ENCODE measurements around the gene ITGBL1. TPM values are rescaled to one million over a fixed set of nuclear protein-coding genes. Genes with fewer than 3 reads are reported as not detected.
"Not testable (repeated sequence)": the region's sequence is repeated elsewhere in the genome, so short reads cannot be mapped to it uniquely, and the experiment has no call there.

Gene ITGBL1
- polyA plus RNA-seq, 1 donor, result 1.1 TPM

GRCh38 chr13:101512650-101513049, 60.2 kb downstream of the ITGBL1 start:
- DNase-seq (ENCODE audit: low read depth), result no peak

GRCh38 chr13:101514100-101514499, 61.6 kb downstream of the ITGBL1 start:
- DNase-seq (ENCODE audit: low read depth), result no peak

- DNase-seq (ENCODE audit: low read depth), result no peak
Measured at GRCh38 chr13:101514695-101515275, 62.3 kb downstream of the ITGBL1 start.

- DNase-seq (ENCODE audit: low read depth), result no peak
Measured at GRCh38 chr13:101515504-101515903, 63.0 kb downstream of the ITGBL1 start.

- DNase-seq (ENCODE audit: low read depth), result no peak
Measured at GRCh38 chr13:101516262-101516661, 63.8 kb downstream of the ITGBL1 start.

GRCh38 chr13:101520672-101521071, 68.2 kb downstream of the ITGBL1 start:
- DNase-seq (ENCODE audit: low read depth), result no peak

GRCh38 chr13:101521371-101521770, 68.9 kb downstream of the ITGBL1 start:
- no peak for DNase-seq (ENCODE audit: low read depth)

- no peak for DNase-seq (ENCODE audit: low read depth)
Measured at GRCh38 chr13:101522607-101523006, 70.1 kb downstream of the ITGBL1 start.

- DNase-seq (ENCODE audit: low read depth), result no peak
Measured at GRCh38 chr13:101523154-101524131, 71.0 kb downstream of the ITGBL1 start.

- no peak for DNase-seq (ENCODE audit: low read depth)
Measured at GRCh38 chr13:101527130-101527529, 74.7 kb downstream of the ITGBL1 start.

GRCh38 chr13:101529422-101529821, 76.9 kb downstream of the ITGBL1 start:
- DNase-seq (ENCODE audit: low read depth), result no peak

GRCh38 chr13:101530293-101530692, 77.8 kb downstream of the ITGBL1 start:
- DNase-seq (ENCODE audit: low read depth), result no peak

- DNase-seq (ENCODE audit: low read depth), result no peak
Measured at GRCh38 chr13:101535192-101535746, 82.8 kb downstream of the ITGBL1 start.

GRCh38 chr13:101536079-101536478, 83.6 kb downstream of the ITGBL1 start:
- no peak for DNase-seq (ENCODE audit: low read depth)

- DNase-seq (ENCODE audit: low read depth), result not testable (repeated sequence)
Measured at GRCh38 chr13:101544544-101544943, 92.1 kb downstream of the ITGBL1 start.

GRCh38 chr13:101544979-101545378, 92.5 kb downstream of the ITGBL1 start:
- DNase-seq (ENCODE audit: low read depth), result no peak

GRCh38 chr13:101545521-101545920, 93.0 kb downstream of the ITGBL1 start:
- no peak for DNase-seq (ENCODE audit: low read depth)

- DNase-seq (ENCODE audit: low read depth), result no peak
Measured at GRCh38 chr13:101552286-101552685, 99.8 kb downstream of the ITGBL1 start.

GRCh38 chr13:101552786-101553185, 100.3 kb downstream of the ITGBL1 start:
- no peak for DNase-seq (ENCODE audit: low read depth)

GRCh38 chr13:101554420-101555125, 102.1 kb downstream of the ITGBL1 start:
- DNase-seq (ENCODE audit: low read depth), result no peak

- no peak for DNase-seq (ENCODE audit: low read depth)
Measured at GRCh38 chr13:101555610-101556009, 103.1 kb downstream of the ITGBL1 start.

GRCh38 chr13:101556676-101557123, 104.2 kb downstream of the ITGBL1 start:
- DNase-seq (ENCODE audit: low read depth), result no peak
